Measurements from ENCODE around the gene DNAH14.

The DNAH14 gene

GRCh38 chr1:225435957-225436392, 506.5 kb downstream of the DNAH14 start:
- DNase-seq = no peak

- DNase-seq = no peak
These were observed 508.4 kb downstream of the DNAH14 start for GRCh38 chr1:225437710-225438437.

GRCh38 chr1:225440380-225441221, 511.1 kb downstream of the DNAH14 start:
- no peak for DNase-seq

GRCh38 chr1:225441314-225442122, 512.0 kb downstream of the DNAH14 start:
- no peak for DNase-seq

- no peak for DNase-seq
These were observed 512.6 kb downstream of the DNAH14 start for GRCh38 chr1:225442123-225442505.

GRCh38 chr1:225445639-225446594, 516.4 kb downstream of the DNAH14 start:
- no peak for DNase-seq

GRCh38 chr1:225446595-225446960, 517.1 kb downstream of the DNAH14 start:
- no peak for DNase-seq

GRCh38 chr1:225446981-225447615, 517.6 kb downstream of the DNAH14 start:
- DNase-seq = no peak

GRCh38 chr1:225447650-225448089, 518.2 kb downstream of the DNAH14 start:
- DNase-seq = peak; percentile 68

GRCh38 chr1:225448146-225448805, 518.8 kb downstream of the DNAH14 start:
- no peak for DNase-seq
